Naive thymus-derived CD4-positive, alpha-beta T cell (primary cell): Measurements from ENCODE around the gene FTCDNL1. TPM values are rescaled to one million over a fixed set of nuclear protein-coding genes. Genes with fewer than 3 reads are reported as not detected.

Experiments
- ATAC-seq: fragments of 150-1000 bp; cut with Tn5 transposase; 2 replicates; pipeline ENCODE4 v1.10.0; 2021; ENCODE audit warnings: mild to moderate bottlenecking, moderate library complexity
- CTCF ChIA-PET: fragments of 350-600 bp; sonication (Branson Sonifier 250); formaldehyde crosslinking; loops from one replicate; lab custom pipeline; 2021; ENCODE audit warnings: antibody characterized with exemption; lab: Charles Lee
- POLR2A ChIA-PET: fragments of 350-600 bp; sonication (Branson Sonifier 250); formaldehyde crosslinking; loops from one replicate; lab custom pipeline; 2021; ENCODE audit warnings: antibody characterized with exemption, inconsistent platforms; lab: Charles Lee
- DNase-seq, 9 donors: peaks; one replicate each; pipeline versions ENCODE4 v3.0.0 to v3.0.0-alpha.2; 2020 to 2022; ENCODE audit warnings: mixed read lengths in 1 of 9
- H3K27ac ChIP-seq: one replicate; pipeline ENCODE4 v1.7.0; 2013; ENCODE audit warnings: mild to moderate bottlenecking, low read depth, low read length, moderate library complexity
- H3K27me3 ChIP-seq, 2 donors: one replicate each; pipeline ENCODE4 v1.7.0; 2013; ENCODE audit warnings: low read length in 2 of 2, mild to moderate bottlenecking in 2 of 2, moderate library complexity in 2 of 2; ENCODE audit not compliant: control insufficient read depth in 2 of 2, insufficient read depth in 2 of 2
- H3K36me3 ChIP-seq, 3 experiments: 1 replicate in 2 of 3; 2 replicates in 1 of 3; pipeline ENCODE4 v1.7.0; 2013; ENCODE audit warnings: low read length in 3 of 3, mild to moderate bottlenecking in 3 of 3, moderate library complexity in 1 of 3; ENCODE audit not compliant: insufficient read depth in 3 of 3, control insufficient read depth in 2 of 3
- H3K4me1 ChIP-seq, 2 donors: one replicate each; pipeline ENCODE4 v1.7.0; 2013; ENCODE audit warnings: low read length in 2 of 2, mild to moderate bottlenecking in 2 of 2, moderate library complexity in 1 of 2; ENCODE audit not compliant: control insufficient read depth in 2 of 2, insufficient read depth in 2 of 2
- H3K4me3 ChIP-seq: 2 replicates; pipeline ENCODE4 v1.7.0; 2013; ENCODE audit warnings: mild to moderate bottlenecking, low read length
- H3K9me3 ChIP-seq, 3 experiments: 1 replicate in 2 of 3; 2 replicates in 1 of 3; pipeline ENCODE4 v1.7.0; 2013; ENCODE audit warnings: low read length in 3 of 3; ENCODE audit not compliant: control insufficient read depth in 2 of 3
- H3K27ac Mint-ChIP-seq, 9 donors: one replicate each; pipeline ENCODE4 v1.8.0; 2020 to 2022; ENCODE audit warnings: mixed read lengths in 9 of 9, mild to moderate bottlenecking in 8 of 9, moderate library complexity in 5 of 9, inconsistent platforms in 2 of 9
- H3K27me3 Mint-ChIP-seq, 5 donors: one replicate each; pipeline ENCODE4 v1.8.0; 2021 to 2022; ENCODE audit warnings: mixed read lengths in 5 of 5, mild to moderate bottlenecking in 1 of 5
- H3K36me3 Mint-ChIP-seq, 5 donors: one replicate each; pipeline ENCODE4 v1.8.0; 2020 to 2022; ENCODE audit warnings: mixed read lengths in 5 of 5, mild to moderate bottlenecking in 3 of 5, inconsistent platforms in 1 of 5
- H3K4me1 Mint-ChIP-seq, 7 donors: one replicate each; pipeline ENCODE4 v1.8.0; 2020 to 2022; ENCODE audit warnings: mixed read lengths in 7 of 7, mild to moderate bottlenecking in 3 of 7, inconsistent platforms in 1 of 7
- H3K4me3 Mint-ChIP-seq, 10 donors: one replicate each; pipeline ENCODE4 v1.8.0; 2020 to 2022; ENCODE audit warnings: mild to moderate bottlenecking in 10 of 10, mixed read lengths in 10 of 10, moderate library complexity in 6 of 10, inconsistent platforms in 2 of 10
- H3K9me3 Mint-ChIP-seq, 11 donors: one replicate each; pipeline ENCODE4 v1.8.0; 2020 to 2022; ENCODE audit warnings: mixed read lengths in 11 of 11, mild to moderate bottlenecking in 4 of 11, inconsistent platforms in 1 of 11, moderate library complexity in 1 of 11
- intact Hi-C, 2 donors: fragments of 100-400 bp; cut with micrococcal nuclease; formaldehyde crosslinking; loops; one replicate each; pipeline ENCODE4 v1.15.1; 2023
- polyA plus RNA-seq, 2 donors: library from polyadenylated mRNA; unstranded; fragments of 300-500 nt; fragmentation: Illumina TruSeq; gene quantifications; one replicate each; pipeline ENCODE4 v1.2.3, GENCODE V29; 2021
- total RNA-seq, 6 experiments: library from RNA in 5 of 6; stranded (reverse) in 5 of 6; gene quantifications; 1 replicate in 5 of 6; 2 replicates in 1 of 6; pipeline ENCODE4 v1.2.3 and lab custom pipeline; 2021 to 2026

The FTCDNL1 gene
- total and polyA plus RNA-seq, 7 experiments from 2014 or later, result 0.60 to 3.7 (median 1.9) TPM

DNA sequence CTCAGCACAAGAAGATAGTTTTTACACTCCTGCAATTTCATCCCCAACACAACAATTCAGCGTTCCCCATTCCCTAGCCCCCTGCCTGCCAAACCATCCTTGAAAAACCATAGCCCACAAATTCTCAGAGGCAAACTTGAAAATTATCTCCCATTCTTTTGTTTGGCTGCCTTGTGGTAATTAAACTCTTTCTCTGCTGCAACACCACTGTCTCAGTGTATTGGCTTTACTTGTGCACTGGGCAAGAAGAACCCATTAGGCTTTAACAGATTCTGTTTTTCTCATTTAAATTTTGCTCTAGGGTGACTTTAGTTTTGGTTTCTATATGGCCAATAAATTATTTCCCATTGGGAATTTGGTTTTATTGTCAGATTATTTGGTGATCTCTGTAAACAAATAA lies 23.2 kb upstream of the FTCDNL1 start:
- peaks cover 0 to 21% (median 15%) of the 10 kb centered on the region in 11 donors for H3K9me3 Mint-ChIP-seq
- no peak overlapping the region for H3K27ac Mint-ChIP-seq
- Histone ChIP-seq H3K9me3 (peaks cover 0 to 5% (median 0%) of the 10 kb centered on the region in 3 experiments), H3K4me1 (no peaks in the 10 kb centered on the region), H3K36me3 (no peaks in the 10 kb centered on the region), H3K4me3 (no peak overlapping the region), H3K27me3 (no peaks in the 10 kb centered on the region), H3K27ac (no peak overlapping the region)
- H3K27me3 Mint-ChIP-seq, result peaks cover 8 to 35% (median 19%) of the 10 kb centered on the region in 5 donors
- no peaks in the 10 kb centered on the region for H3K4me1 Mint-ChIP-seq
- H3K4me3 Mint-ChIP-seq, result no peak overlapping the region
- DNase-seq (no peak), ATAC-seq (no peak)
- ChIA-PET POLR2A (no interaction called here), CTCF (no interaction called here)
- H3K36me3 Mint-ChIP-seq, result peaks cover 2 to 15% (median 7%) of the 10 kb centered on the region in 5 donors
- intact Hi-C loops, result no loop called here

DNA sequence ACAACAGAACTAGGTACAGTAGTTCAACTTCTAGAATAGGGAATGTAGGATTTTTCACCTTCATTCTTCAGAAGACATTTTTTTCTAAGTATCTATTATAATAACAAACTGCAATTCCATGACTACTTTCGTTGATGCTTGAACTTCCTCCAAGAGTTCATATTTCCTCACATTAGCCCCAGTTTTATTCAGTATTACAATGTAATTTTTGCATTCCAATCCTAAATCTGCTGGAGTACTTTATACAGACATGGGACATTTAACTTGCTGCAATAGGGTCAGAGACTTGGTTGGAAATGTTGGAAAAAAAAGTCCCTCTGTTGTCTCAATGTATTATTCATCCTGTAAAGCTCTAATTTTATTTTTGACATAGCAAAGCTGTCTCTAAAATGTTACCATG lies 19.6 kb upstream of the FTCDNL1 start:
- Mint-ChIP-seq H3K27me3 (peaks cover 8 to 37% (median 27%) of the 10 kb centered on the region in 5 donors), H3K4me3 (no peak overlapping the region), H3K27ac (no peak overlapping the region), H3K36me3 (peaks cover 2 to 15% (median 7%) of the 10 kb centered on the region in 5 donors), H3K4me1 (no peaks in the 10 kb centered on the region), H3K9me3 (peaks cover 0 to 21% (median 14%) of the 10 kb centered on the region in 11 donors)
- intact Hi-C loops, result no loop called here
- no peaks in the 10 kb centered on the region for H3K4me1 ChIP-seq
- no peak overlapping the region for H3K27ac ChIP-seq
- ATAC-seq (no peak), DNase-seq (no peak)
- ChIA-PET CTCF (no interaction called here), POLR2A (no interaction called here)
- H3K36me3 ChIP-seq, result no peaks in the 10 kb centered on the region
- H3K9me3 ChIP-seq, result peaks cover 0 to 5% (median 0%) of the 10 kb centered on the region in 3 experiments
- H3K4me3 ChIP-seq, result no peak overlapping the region
- H3K27me3 ChIP-seq, result no peaks in the 10 kb centered on the region

GRCh38 chr2:199869653-199870052 lies 18.7 kb upstream of the FTCDNL1 start:
- intact Hi-C loops, result loop anchor here in 1 of 2 donors (10.0 kb wide), 1 partner anchor 125 kb away; no protein-coding TSS in a partner anchor
- peaks cover 0 to 9% (median 3%) of the 10 kb centered on the region in 5 donors for H3K36me3 Mint-ChIP-seq
- DNase-seq (no peak), ATAC-seq (no peak)
- Histone ChIP-seq H3K27me3 (no peaks in the 10 kb centered on the region), H3K36me3 (no peaks in the 10 kb centered on the region), H3K27ac (no peak overlapping the region), H3K9me3 (peaks cover 0 to 5% (median 0%) of the 10 kb centered on the region in 3 experiments), H3K4me1 (no peaks in the 10 kb centered on the region), H3K4me3 (no peak overlapping the region)
- no peaks in the 10 kb centered on the region for H3K4me1 Mint-ChIP-seq
- ChIA-PET CTCF (no interaction called here), POLR2A (no interaction called here)
- H3K27me3 Mint-ChIP-seq, result peaks cover under 1 to 44% (median 22%) of the 10 kb centered on the region in 5 donors
- H3K27ac Mint-ChIP-seq, result no peak overlapping the region
- H3K9me3 Mint-ChIP-seq, result peaks cover 0 to 14% (median 9%) of the 10 kb centered on the region in 11 donors
- no peak overlapping the region for H3K4me3 Mint-ChIP-seq

GRCh38 chr2:199869227-199869541 lies 18.2 kb upstream of the FTCDNL1 start:
- no peaks in the 10 kb centered on the region for H3K4me1 Mint-ChIP-seq
- H3K4me3 Mint-ChIP-seq, result no peak overlapping the region
- peaks cover 0 to 5% (median 3%) of the 10 kb centered on the region in 5 donors for H3K36me3 Mint-ChIP-seq

DNA sequence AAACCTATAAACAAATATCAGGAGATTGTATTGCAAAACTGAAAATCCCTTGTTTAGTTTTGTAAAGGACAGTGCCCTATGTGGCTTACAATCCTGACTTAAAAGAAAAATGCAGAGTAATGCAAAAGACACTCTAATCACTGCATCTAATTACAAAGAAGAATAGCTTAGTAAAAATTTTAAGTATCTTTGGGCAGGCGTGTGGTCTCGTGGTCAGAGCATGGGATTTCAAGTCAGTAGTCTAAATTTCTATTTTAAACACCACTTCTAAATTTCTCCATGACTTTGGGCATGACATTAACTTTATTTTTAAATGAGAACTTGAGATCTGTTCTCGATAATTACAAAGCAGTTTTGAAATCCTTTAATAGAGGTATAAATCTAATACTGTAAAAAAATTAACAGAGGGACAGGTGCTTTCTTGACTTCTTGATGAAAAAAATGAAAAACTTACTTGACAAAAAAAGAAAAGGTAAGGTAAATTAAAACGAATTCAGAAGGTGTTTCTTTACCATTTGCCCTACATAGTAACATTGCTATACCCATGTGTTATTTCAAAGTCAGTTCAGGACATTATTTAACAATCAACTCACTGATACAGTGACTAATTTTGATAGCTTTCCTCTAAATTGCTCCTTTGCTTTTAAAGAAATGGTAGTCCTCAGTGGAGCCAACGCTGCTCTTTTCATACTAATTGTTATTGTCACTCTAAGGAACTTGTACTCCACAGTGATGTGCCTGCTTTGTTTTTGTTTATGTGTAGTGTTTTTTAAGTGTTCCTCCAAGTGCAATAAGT lies 17.6 kb upstream of the FTCDNL1 start:
- no peak overlapping the region for H3K4me3 Mint-ChIP-seq
- POLR2A ChIA-PET, result no interaction called here
- intact Hi-C loops, result loop anchor here in 1 of 2 donors (10.0 kb wide), 1 partner anchor 124 kb away; no protein-coding TSS in a partner anchor
- DNase-seq (no peak), ATAC-seq (no peak)
- H3K36me3 Mint-ChIP-seq, result no peaks in the 10 kb centered on the region
- H3K27me3 ChIP-seq, result no peaks in the 10 kb centered on the region
- H3K9me3 ChIP-seq, result no peaks in the 10 kb centered on the region
- peaks cover 0 to 3% (median 0%) of the 10 kb centered on the region in 11 donors for H3K9me3 Mint-ChIP-seq
- H3K4me1 ChIP-seq, result no peaks in the 10 kb centered on the region
- peaks cover 0 to 47% (median 13%) of the 10 kb centered on the region in 5 donors for H3K27me3 Mint-ChIP-seq
- CTCF ChIA-PET, result no interaction called here
- H3K36me3 ChIP-seq, result no peaks in the 10 kb centered on the region
- no peak overlapping the region for H3K27ac Mint-ChIP-seq
- no peaks in the 10 kb centered on the region for H3K4me1 Mint-ChIP-seq
- no peak overlapping the region for H3K27ac ChIP-seq
- H3K4me3 ChIP-seq, result no peak overlapping the region

More at GRCh38 chr2:199869227-199869541, 18.2 kb upstream of the FTCDNL1 start:
- no peaks in the 10 kb centered on the region for H3K4me1 ChIP-seq
- intact Hi-C loops, result loop anchor here in 1 of 2 donors (10.0 kb wide), 1 partner anchor 124 kb away; no protein-coding TSS in a partner anchor
- peaks cover 0 to 9% (median 4%) of the 10 kb centered on the region in 11 donors for H3K9me3 Mint-ChIP-seq
- H3K27ac Mint-ChIP-seq, result no peak overlapping the region
- peaks cover 0 to 44% (median 17%) of the 10 kb centered on the region in 5 donors for H3K27me3 Mint-ChIP-seq
- H3K9me3 ChIP-seq, result peaks cover 0 to 2% (median 0%) of the 10 kb centered on the region in 3 experiments
- no peak overlapping the region for H3K27ac ChIP-seq
- CTCF ChIA-PET, result no interaction called here
- no peaks in the 10 kb centered on the region for H3K36me3 ChIP-seq
- POLR2A ChIA-PET, result no interaction called here
- ATAC-seq (no peak), DNase-seq (no peak)
- H3K27me3 ChIP-seq, result no peaks in the 10 kb centered on the region
- H3K4me3 ChIP-seq, result no peak overlapping the region

DNA sequence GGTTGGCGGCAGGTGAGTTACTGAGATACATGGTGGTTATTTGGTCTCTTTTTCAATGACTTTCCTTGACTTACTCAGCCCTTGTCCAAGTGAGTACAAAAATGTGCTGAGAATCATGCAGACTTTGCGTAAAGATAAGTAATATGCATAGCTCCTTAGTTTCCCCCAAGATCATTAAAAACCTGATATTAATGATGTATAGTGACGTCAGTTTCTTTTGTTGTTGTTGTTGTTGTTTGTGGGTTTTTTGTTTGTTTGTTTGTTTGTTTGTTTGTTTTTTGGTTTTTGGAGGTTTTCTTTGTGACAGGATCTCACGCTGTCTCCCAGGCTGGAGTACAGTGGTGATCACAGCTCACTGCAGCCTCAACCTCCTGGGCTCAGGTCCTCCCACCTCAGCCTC lies 14.9 kb upstream of the FTCDNL1 start:
- DNase-seq (no peak), ATAC-seq (no peak)
- H3K36me3 ChIP-seq, result no peaks in the 10 kb centered on the region
- Mint-ChIP-seq H3K9me3 (no peaks in the 10 kb centered on the region), H3K36me3 (no peaks in the 10 kb centered on the region), H3K4me1 (no peaks in the 10 kb centered on the region), H3K27me3 (peaks cover 6 to 65% (median 15%) of the 10 kb centered on the region in 5 donors), H3K27ac (no peak overlapping the region), H3K4me3 (no peak overlapping the region)
- no peak overlapping the region for H3K4me3 ChIP-seq
- H3K4me1 ChIP-seq, result no peaks in the 10 kb centered on the region
- ChIA-PET CTCF (no interaction called here), POLR2A (no interaction called here)
- no peak overlapping the region for H3K27ac ChIP-seq
- intact Hi-C loops, result loop anchor here in 1 of 2 donors (10.0 kb wide), 1 partner anchor 121 kb away; no protein-coding TSS in a partner anchor
- no peaks in the 10 kb centered on the region for H3K9me3 ChIP-seq
- H3K27me3 ChIP-seq, result no peaks in the 10 kb centered on the region
